ENCODE results near the gene ITPR2.
"Not testable (repeated sequence)": the region's sequence is repeated elsewhere in the genome, so short reads cannot be mapped to it uniquely, and the experiment has no call there.

Gene ITPR2

GRCh38 chr12:26654623-26655022 is 178.4 kb downstream of the ITPR2 start:
- DNase-seq, result no peak

- peak; percentile 47 for DNase-seq
Measured at GRCh38 chr12:26651566-26652188, 181.3 kb downstream of the ITPR2 start.

- no peak for DNase-seq
Measured at GRCh38 chr12:26651036-26651435, 182.0 kb downstream of the ITPR2 start.

GRCh38 chr12:26648999-26649398 is 184.0 kb downstream of the ITPR2 start:
- no peak for DNase-seq

- peak; percentile 79 for DNase-seq
Measured at GRCh38 chr12:26648584-26648983, 184.4 kb downstream of the ITPR2 start.

- DNase-seq, result no peak
Measured at GRCh38 chr12:26648066-26648465, 184.9 kb downstream of the ITPR2 start.

GRCh38 chr12:26647088-26647487 is 185.9 kb downstream of the ITPR2 start:
- DNase-seq, result no peak

- DNase-seq, result no peak
Measured at GRCh38 chr12:26646571-26646970, 186.4 kb downstream of the ITPR2 start.

- not testable (repeated sequence) for DNase-seq
Measured at GRCh38 chr12:26644376-26644775, 188.6 kb downstream of the ITPR2 start.

GRCh38 chr12:26643532-26644315 is 189.3 kb downstream of the ITPR2 start:
- no peak for DNase-seq

GRCh38 chr12:26642361-26642760 is 190.6 kb downstream of the ITPR2 start:
- DNase-seq, result no peak

- DNase-seq, result no peak
Measured at GRCh38 chr12:26636710-26637328, 196.2 kb downstream of the ITPR2 start.

GRCh38 chr12:26633591-26634210 is 199.3 kb downstream of the ITPR2 start:
- DNase-seq, result no peak

- DNase-seq, result no peak
Measured at GRCh38 chr12:26632756-26633155, 200.2 kb downstream of the ITPR2 start.

GRCh38 chr12:26631846-26632245 is 201.1 kb downstream of the ITPR2 start:
- no peak for DNase-seq

- peak; percentile 86 for DNase-seq
Measured at GRCh38 chr12:26630546-26631027, 202.4 kb downstream of the ITPR2 start.

- DNase-seq, result no peak
Measured at GRCh38 chr12:26629864-26630263, 203.1 kb downstream of the ITPR2 start.

GRCh38 chr12:26628234-26628633 is 204.8 kb downstream of the ITPR2 start:
- no peak for DNase-seq

- DNase-seq, result no peak
Measured at GRCh38 chr12:26627335-26627734, 205.7 kb downstream of the ITPR2 start.

GRCh38 chr12:26623136-26623535 is 209.9 kb downstream of the ITPR2 start:
- DNase-seq, result no peak

GRCh38 chr12:26622601-26623000 is 210.4 kb downstream of the ITPR2 start:
- DNase-seq, result no peak

- DNase-seq, result no peak
Measured at GRCh38 chr12:26621932-26622331, 211.1 kb downstream of the ITPR2 start.

- no peak for DNase-seq
Measured at GRCh38 chr12:26620907-26621306, 212.1 kb downstream of the ITPR2 start.

- no peak for DNase-seq
Measured at GRCh38 chr12:26617513-26617912, 215.5 kb downstream of the ITPR2 start.
